CD4-positive, alpha-beta T cell treated with Interleukin-2 at 100 ng/mL for 4 hours (primary cell): ENCODE measurements around the gene PCP2.

Experiments used
- DNase-seq: peaks from one replicate; pipeline ENCODE4 v3.0.0-alpha.2; 2020; ENCODE audit warnings: low spot score

Gene PCP2

GRCh38 chr19:7633698-7634097 is at the start of gene PCP2:
Gene PCP2, minus strand, starts transcription at chr19:7633719. Its CDS starts 262 bp downstream, at chr19:7633457.
- DNase-seq, result no peak

- no peak for DNase-seq
Observed at GRCh38 chr19:7682175-7682855, 48.8 kb upstream of the PCP2 start.

GRCh38 chr19:7681340-7682174 is 48.0 kb upstream of the PCP2 start:
- peak; percentile 88 for DNase-seq

GRCh38 chr19:7680606-7681339 is 47.3 kb upstream of the PCP2 start, which contains the start of gene TRAPPC5:
Gene TRAPPC5, plus strand, starts transcription at chr19:7680833. Its CDS starts 1,421 bp downstream, at chr19:7682254.
- peak; percentile 86 for DNase-seq

GRCh38 chr19:7679771-7680605 is 46.5 kb upstream of the PCP2 start:
- DNase-seq, result no peak

GRCh38 chr19:7678971-7679751 is 45.6 kb upstream of the PCP2 start:
- peak; percentile 80 for DNase-seq

- no peak for DNase-seq
Observed at GRCh38 chr19:7677669-7678311, 44.3 kb upstream of the PCP2 start.

GRCh38 chr19:7676854-7677253 is 43.3 kb upstream of the PCP2 start, which contains the start of gene MCEMP1:
Gene MCEMP1, plus strand, starts transcription at chr19:7677090. Its CDS starts 31 bp downstream, at chr19:7677121.
- DNase-seq, result no peak

GRCh38 chr19:7676376-7676775 is 42.9 kb upstream of the PCP2 start:
- DNase-seq, result no peak

GRCh38 chr19:7674010-7675005 is 40.8 kb upstream of the PCP2 start:
- no peak for DNase-seq

- DNase-seq, result no peak
Observed at GRCh38 chr19:7672522-7672921, 39.0 kb upstream of the PCP2 start.

- no peak for DNase-seq
Observed at GRCh38 chr19:7670790-7671189, 37.3 kb upstream of the PCP2 start.

GRCh38 chr19:7670150-7670783 is 36.7 kb upstream of the PCP2 start:
- no peak for DNase-seq

- DNase-seq, result no peak
Observed at GRCh38 chr19:7669641-7670040, 36.1 kb upstream of the PCP2 start.

- DNase-seq, result no peak
Observed at GRCh38 chr19:7668842-7669241, 35.3 kb upstream of the PCP2 start, which contains the start of gene RETN. Gene RETN, plus strand, starts transcription at chr19:7669049. Its CDS starts 278 bp downstream, at chr19:7669327.

GRCh38 chr19:7665076-7665475 is 31.6 kb upstream of the PCP2 start:
- no peak for DNase-seq

GRCh38 chr19:7663706-7664105 is 30.2 kb upstream of the PCP2 start:
- no peak for DNase-seq

GRCh38 chr19:7662657-7663056 is 29.1 kb upstream of the PCP2 start:
- no peak for DNase-seq
